Keratinocyte (primary cell): ENCODE data around the gene MYBBP1A.

Source experiments
- CTCF ChIP-seq, 3 experiments: IDR thresholded peaks in 1 of 3; conservative IDR thresholded peaks in 1 of 3; optimal IDR thresholded peaks in 1 of 3; 2 replicates in 2 of 3; 3 replicates in 1 of 3; pipeline versions ENCODE3 to v1.5.1; 2011; ENCODE audit warnings: low read length in 3 of 3, mild to moderate bottlenecking in 3 of 3, moderate library complexity in 2 of 3, control low read depth in 1 of 3, inconsistent platforms in 1 of 3; ENCODE audit not compliant: insufficient read depth in 2 of 3; ENCODE audit errors: extremely low read depth in 1 of 3
- EZH2 ChIP-seq: IDR thresholded peaks from one replicate; pipeline ENCODE4 v1.6.1; 2012; ENCODE audit warnings: inconsistent platforms, mild to moderate bottlenecking, low read length, moderate library complexity

GRCh38 chr17:4592240-4593005, 37.2 kb upstream of the MYBBP1A start:
- no peak for TF ChIP-seq EZH2
- no peak for TF ChIP-seq CTCF (optimal IDR thresholded peaks at IDR 0.05 in 1 of 3, IDR thresholded peaks at IDR 0.05 in 1 of 3, conservative IDR thresholded peaks at IDR 0.05 in 1 of 3; ENCODE audit: extremely low read depth in 1 of 3, insufficient read depth in 2 of 3, low read length in 3 of 3)
